ENCODE results near the gene FKBP5.
"Not testable (repeated sequence)": the region's sequence is repeated elsewhere in the genome, so short reads cannot be mapped to it uniquely, and the experiment has no call there.

FKBP5 gene

DNA sequence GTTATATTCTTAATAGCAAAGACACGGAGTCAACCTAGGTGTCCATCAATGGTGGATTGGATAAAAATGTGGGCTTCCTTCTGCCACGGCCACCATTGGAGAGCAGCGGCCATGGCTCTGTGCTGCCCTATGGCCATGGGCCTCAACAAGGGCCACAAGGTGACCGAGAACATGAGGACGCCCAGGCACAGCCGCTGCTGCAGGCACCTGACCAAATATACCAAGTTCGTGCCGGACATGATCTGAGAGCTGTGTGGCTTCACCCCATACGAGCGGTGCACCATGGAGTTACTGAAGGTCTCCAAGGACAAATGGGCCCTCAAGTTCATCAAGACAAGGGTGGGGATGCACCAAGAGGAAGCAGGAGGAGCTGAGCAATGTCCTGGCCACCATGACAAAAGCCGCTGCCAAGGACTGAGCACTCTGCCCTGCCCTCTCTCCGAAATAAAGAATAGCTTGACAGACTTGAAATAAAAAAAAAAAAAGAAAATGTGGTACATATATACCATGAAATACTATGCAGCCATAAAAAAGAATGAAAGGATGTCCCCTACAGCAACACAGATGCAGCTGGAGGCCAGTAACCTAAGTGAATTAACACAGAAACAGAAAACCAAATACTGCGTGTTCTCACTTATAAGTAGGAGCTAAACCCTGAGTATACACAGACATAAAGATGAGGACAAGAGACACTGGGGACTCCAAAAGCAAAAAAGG, 81.0 kb downstream of the FKBP5 start:
- DNase-seq: no peak

DNA sequence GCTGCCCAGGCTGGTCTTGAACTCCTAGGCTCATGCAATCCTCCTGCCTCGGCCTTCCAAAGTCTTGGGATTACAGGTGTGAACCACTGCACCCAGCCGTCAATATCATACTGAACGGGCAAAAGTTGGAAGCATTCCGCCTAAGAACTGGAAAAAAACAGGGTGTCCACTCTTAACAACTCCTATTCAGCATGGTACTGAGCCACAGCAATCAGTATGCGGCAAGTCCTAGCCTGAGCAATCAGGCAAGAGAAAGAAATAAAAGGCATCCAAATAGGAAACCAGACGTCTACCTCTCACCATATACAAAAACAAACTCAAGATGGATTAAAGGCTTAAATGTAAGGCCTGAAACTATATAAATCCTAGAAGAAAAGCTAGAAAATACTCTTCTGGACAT, 83.1 kb downstream of the FKBP5 start:
- DNase-seq: no peak

DNA sequence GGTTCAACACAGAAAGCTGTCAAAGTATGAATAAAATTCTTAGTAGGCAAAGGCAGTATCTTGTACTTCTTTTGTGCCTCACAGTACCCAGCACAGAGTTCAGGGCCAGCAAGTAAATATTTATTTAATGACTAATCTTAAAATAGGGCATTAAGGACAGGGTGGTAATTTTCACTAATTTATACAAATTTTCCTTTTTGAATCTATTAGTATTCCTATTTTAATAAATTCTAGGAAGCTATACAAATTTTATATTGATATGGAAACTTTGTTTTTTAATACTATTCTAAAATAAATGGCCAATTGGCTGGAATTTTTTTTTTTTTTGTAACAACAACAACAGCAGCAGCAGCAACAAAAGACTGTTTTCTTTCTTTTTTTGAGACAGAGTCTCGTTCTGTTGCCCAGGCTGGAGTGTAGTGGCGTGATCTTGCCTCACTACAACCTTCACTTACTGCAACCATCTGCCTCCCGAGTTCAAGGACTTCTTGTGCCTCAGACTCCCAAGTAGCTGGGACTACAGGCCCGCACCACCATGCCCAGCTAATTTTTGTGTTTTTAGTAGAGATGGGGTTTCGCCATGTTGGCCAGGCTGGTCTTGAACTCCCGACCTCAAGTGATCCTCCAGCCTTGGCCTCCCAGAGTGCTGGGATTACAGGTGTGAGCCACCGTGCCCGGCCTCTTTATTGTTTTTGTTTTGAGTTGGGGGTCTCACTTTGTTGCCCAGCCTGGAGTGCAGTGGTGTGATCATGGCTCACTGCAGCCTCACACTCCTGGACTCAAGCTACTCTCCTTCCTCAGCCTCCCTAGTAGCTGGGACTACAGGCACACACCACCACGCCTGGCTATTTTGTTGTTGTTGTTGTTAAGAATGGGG, 85.2 kb downstream of the FKBP5 start:
- DNase-seq: no peak

DNA sequence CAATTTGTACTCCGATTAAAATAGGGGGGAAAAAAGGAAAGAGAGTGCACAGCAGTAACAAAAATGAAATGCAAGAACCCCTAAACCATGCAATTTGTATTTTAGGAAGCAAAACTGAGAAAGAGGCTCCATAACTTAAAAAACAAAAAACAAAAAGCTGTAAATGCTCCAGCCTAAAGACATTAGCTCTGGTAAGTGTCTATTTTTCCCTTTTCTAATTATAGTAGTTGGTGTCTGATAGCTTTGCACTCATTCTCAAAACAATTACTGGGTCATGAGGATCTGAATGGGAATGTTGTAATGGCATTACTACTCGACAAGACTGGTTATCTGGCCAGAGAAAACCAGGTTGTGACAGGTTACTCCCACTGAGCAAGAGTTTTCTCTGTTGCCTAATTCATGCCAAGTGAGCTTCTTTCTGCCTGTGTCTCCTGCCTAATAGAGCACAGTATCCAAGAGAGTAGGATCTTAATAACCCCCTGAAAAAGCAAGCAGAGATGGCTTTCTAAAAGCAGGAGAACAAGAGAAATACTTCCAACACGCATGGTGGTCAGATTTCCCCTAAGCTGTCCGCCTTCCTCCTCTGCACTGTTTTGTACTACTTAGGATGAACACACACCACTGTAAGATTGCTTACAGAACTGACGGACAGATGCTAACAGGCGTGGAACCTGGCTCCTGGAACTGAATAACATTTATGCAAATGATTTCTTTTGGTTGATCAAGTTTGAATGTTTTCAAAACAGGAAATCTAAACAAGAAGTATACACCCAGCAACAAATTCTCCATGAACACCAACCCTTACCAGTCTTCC, 86.4 kb downstream of the FKBP5 start:
- no peak for DNase-seq

DNA sequence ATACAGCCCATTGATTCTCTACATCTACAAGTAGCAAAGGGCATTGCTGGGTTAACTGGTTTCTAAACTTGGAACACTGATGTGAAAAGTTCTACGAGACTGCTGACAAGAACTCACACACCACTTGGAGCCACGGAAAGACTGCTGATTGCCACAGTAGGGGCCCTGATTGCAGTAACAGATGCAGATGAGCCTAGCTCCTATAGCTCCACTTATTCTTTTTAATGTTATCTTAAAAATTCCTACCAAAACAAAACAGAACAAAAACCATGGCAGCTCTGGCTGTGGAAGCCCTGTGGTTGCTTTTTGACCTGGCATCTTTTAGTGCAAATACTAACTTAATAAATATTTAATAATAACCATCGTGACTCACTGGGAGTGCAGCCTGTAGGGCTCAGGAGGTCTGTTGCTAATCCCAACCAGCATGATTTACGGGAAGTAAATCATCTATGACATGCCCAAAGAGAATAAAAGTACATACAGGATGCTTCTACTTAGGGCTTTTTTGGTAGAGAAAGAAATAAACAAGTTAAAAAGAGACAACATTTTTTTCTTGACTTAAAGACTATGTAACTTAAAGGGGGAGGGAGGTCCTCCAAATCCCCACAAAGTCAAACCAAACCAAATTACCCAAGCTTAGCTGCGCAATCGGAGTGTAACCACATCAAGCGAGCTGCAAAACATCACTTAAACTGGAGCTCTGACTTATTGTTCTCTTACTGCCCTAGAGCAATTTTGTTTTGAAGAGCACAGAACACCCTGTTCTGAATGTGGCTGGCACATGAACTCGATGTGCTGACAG, 87.2 kb downstream of the FKBP5 start:
- peak; percentile 73 for DNase-seq

DNA sequence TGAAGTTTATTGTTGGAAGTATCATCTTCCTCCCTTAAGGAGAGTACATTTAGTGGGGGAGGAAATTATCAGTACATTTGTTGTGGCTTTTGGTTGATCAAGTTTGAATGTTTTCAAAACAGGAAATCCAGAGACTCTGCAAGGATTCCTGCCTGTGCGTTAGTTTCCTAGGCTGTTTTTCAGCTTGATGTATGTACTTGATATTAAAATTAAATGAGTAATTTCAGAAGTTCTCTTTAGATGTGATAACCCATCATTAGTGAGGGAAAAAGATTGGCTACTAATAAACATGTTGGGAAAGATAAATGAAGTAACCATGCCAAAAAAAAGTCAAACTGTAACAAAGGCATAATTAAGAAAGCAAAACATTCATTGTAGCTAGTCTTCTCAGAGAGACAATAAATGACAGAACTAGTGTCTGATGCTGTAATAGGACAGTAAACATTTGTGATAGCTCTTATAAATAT, 88.0 kb downstream of the FKBP5 start:
- DNase-seq: peak; percentile 24

DNA sequence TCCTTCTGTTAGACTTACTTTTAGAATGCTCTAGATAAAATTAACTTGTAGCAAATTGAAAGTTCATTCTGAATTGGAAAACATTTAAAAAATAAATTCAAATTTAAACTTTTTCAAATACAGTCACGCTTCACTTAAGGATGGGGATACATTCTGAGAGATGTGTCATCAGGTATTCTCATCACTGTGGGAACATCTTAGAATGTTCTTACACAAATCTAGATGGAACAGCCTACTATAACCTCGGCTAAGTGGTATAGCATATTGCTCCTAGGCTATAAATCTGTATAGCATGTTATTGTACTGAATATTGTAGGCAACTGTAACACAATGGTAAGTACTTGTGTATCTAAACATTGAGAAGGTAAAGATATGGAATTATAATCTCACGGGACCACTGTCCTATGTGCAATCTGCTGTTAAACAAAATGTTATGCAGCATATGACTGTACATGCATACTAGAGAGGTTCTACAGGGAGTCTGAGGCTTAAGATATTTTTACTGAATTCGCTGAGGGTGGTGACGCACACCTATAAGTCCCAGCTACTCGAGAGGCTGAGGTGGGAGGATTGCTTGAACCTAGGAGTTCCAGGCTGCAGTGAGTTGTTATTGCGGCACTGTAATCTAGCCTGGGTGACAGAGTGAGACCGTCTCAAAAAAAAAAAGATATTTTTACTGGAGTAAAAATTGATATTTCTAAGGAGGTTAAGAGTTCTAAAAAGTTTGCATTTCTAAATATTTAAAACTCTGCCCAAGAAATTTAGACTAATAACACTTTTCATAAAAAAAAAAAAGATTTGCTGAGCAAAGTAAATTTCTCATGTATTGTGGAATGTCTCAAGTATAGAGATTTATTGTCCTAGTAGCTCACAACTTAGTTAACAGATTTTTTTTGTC, 88.7 kb downstream of the FKBP5 start:
- DNase-seq: no peak

GRCh38 chr6:35598621-35599020, 90.1 kb downstream of the FKBP5 start:
- DNase-seq: not testable (repeated sequence)

GRCh38 chr6:35596448-35597442, 92.0 kb downstream of the FKBP5 start:
- DNase-seq: no peak

GRCh38 chr6:35594503-35595186, 94.1 kb downstream of the FKBP5 start:
- no peak for DNase-seq

DNA sequence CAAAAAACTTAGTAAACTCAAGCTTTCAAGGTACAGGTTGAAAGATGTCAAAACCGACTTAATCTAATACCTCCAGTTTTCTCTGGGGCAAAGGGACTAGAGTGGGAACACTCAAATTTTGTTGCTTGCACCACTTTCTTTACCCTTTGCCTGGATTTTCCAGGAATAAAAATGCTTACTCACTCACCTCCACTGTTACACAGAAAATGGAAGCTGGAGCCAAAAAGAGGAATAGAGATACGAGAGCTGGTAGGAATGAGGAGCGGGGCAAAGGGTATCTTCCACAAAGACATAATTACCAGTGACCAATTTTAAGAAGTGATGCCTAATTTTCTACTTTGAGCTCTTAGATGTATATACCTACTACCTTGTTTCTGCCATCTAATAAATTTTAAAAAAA, 96.5 kb downstream of the FKBP5 start:
- DNase-seq: no peak

- no peak for DNase-seq
These were observed 98.1 kb downstream of the FKBP5 start for GRCh38 chr6:35590622-35591066.

DNA sequence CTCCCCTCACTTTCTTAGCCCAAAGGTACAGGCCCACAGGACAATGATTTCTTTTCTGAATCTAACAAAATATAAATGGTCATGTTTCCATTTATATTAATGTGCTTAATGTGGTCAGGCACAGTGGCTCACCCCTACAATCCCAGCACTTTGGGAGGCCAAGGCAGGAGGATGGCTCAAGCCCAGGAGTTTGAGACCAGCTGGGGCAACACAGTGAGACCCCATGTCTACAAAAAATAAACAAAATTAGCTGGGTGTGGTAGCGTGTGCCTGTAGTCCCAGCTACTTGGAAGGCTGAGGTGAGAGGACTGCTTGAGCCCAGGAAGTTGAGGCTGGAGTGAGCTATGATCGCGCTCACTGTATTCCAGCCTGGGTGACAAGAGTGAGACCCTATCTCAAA, 98.8 kb downstream of the FKBP5 start:
- no peak for DNase-seq

DNA sequence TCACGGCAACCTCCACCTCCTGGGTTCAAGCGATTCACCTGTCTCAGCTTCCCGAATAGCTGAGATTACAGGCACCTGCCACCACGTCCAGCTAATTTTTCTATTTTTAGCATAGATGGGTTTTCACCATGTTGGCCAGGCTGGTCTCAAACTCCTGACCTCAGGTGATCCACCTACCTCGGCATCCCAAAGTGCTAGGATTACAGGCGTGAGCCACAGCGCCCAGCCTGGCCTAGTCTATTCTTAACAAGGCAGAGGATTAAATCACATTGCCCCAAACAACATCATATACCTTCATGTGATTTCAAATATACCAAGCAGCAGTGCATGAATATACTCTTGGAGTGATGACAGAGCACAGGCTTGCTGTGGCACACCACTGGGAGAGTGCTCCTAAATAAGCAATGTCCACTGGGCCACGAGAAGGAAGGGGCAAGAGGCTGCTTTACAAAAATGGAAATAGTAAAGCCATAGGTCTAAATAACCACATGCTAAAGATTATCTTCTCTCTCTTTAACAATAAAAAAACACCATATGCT, 99.4 kb downstream of the FKBP5 start:
- DNase-seq: no peak

DNA sequence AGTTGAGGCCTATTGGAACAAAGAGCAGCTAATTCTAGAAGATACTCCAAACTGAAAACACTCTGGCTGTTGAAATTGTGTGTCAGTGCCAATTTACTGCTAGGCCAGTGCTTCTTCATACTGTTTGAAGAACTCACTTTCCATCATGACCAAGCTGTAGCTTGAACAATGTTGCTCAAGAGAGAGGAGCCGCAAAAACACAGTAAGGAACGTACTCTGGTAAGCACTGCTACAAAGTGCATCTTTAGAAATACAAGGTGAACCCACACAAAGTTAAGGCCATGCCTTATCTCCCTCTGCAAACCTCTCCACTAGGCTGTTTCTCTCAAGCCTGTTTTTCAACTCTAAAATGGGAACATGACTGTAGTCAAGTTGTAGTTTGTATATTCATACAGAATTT, 101.5 kb downstream of the FKBP5 start:
- DNase-seq: no peak

- no peak for DNase-seq
These were observed 102.2 kb downstream of the FKBP5 start for GRCh38 chr6:35586542-35586941.

- no peak for DNase-seq
These were observed 103.1 kb downstream of the FKBP5 start for GRCh38 chr6:35585658-35586057.

- peak; percentile 86 for DNase-seq
These were observed 104.6 kb downstream of the FKBP5 start for GRCh38 chr6:35583893-35584688.

Measured in hematopoietic multipotent progenitor cell treated with erythropoietin and hydrocortisone succinate and interleukin-3 and kit ligand, for 4 days (in vitro differentiated cells).